Measurements from ENCODE around the gene ANKRD12. TPM values are rescaled to one million over a fixed set of nuclear protein-coding genes. Genes with fewer than 3 reads are reported as not detected.

Gene ANKRD12
- 10.9 and 11.2 TPM in 2 replicates for total RNA-seq

GRCh38 chr18:9136315-9137155 is at the start of gene ANKRD12:
ANKRD12 (plus strand) TSS chr18:9136781; CDS start chr18:9182433, 45,652 bp downstream.

GRCh38 chr18:9102508-9103375 is 33.8 kb upstream of the ANKRD12 start, which contains the start of gene NDUFV2:
NDUFV2 (plus strand) TSS chr18:9102699; CDS start chr18:9102744, 45 bp downstream.

GRCh38 chr18:9334329-9334972 is 197.9 kb downstream of the ANKRD12 start, which contains the start of gene TWSG1:
TWSG1 (plus strand) TSS chr18:9334773; CDS start chr18:9337230, 2,457 bp downstream.

Other genes with a start within 250 kb of the ANKRD12 start
- gene NDUFV2, start 34.1 kb upstream of the ANKRD12 start, total RNA-seq, result 84.5 and 109 TPM in 2 replicates
- gene TWSG1, start 198.0 kb downstream of the ANKRD12 start, total RNA-seq, result 53.6 and 70.0 TPM in 2 replicates

Data from pericardium fibroblast (primary cell).